PC-9 (cell line): Measurements from ENCODE around the gene METTL26.

Experiments used
- CTCF ChIP-seq: fragments of 200-600 bp; sonication (generic); conservative IDR thresholded peaks from 2 replicates; pipeline ENCODE4 v1.6.1; 2017; ENCODE audit warnings: mixed run types, antibody characterized with exemption, mild to moderate bottlenecking, moderate library complexity
- EZH2 ChIP-seq: fragments of 200-600 bp; sonication (generic); IDR thresholded peaks from 2 replicates; pipeline ENCODE4 v1.8.0; 2017; ENCODE audit warnings: antibody characterized with exemption, low read depth

- no peak for TF ChIP-seq CTCF
- TF ChIP-seq EZH2: no peak
These were observed 6.3 kb downstream of the METTL26 start for GRCh38 chr16:629833-630248.
